Prostate gland (tissue), 2 donors: ENCODE results near the gene FAM110A. TPM values are rescaled to one million over a fixed set of nuclear protein-coding genes. Genes with fewer than 3 reads are reported as not detected.
"Not testable (repeated sequence)": the region's sequence is repeated elsewhere in the genome, so short reads cannot be mapped to it uniquely, and the experiment has no call there.

Experiments
- DNase-seq: peaks from one replicate; pipeline ENCODE4 v3.0.0-alpha.2; 2019; ENCODE audit warnings: low spot score
- H3K27ac ChIP-seq, 2 donors: fragments of 200-600 bp; sonication (generic); 2 replicates each; pipeline ENCODE4 v1.5.1; 2017 to 2019
- H3K27me3 ChIP-seq: fragments of 200-600 bp; sonication (generic); replicated peaks from 2 replicates; pipeline ENCODE4 v1.5.1; 2019; ENCODE audit not compliant: insufficient read depth
- H3K36me3 ChIP-seq, 2 donors: fragments of 200-600 bp; sonication (generic); 1 replicate in 1 of 2; 2 replicates in 1 of 2; pipeline versions ENCODE4 v1.5.1 to v1.8.1; 2017 to 2019
- H3K4me1 ChIP-seq: fragments of 200-600 bp; sonication (generic); replicated peaks from 2 replicates; pipeline ENCODE4 v1.5.1; 2019
- H3K4me3 ChIP-seq, 2 donors: fragments of 200-600 bp; sonication (generic); 2 replicates each; pipeline ENCODE4 v1.5.1; 2017 to 2019
- H3K9me3 ChIP-seq: fragments of 200-600 bp; sonication (generic); 2 replicates; pipeline ENCODE4 v1.5.1; 2017
- CTCF ChIP-seq, 4 experiments: fragments of 200-600 bp in 2 of 4; fragments of 450-650 bp in 2 of 4; sonication (generic) in 2 of 4; IDR thresholded peaks; 1 replicate in 3 of 4; 2 replicates in 1 of 4; pipeline ENCODE4 v1.5.1; 2016 to 2019; ENCODE audit warnings: antibody characterized with exemption in 4 of 4, mild to moderate bottlenecking in 2 of 4, moderate library complexity in 2 of 4
- POLR2A ChIP-seq: fragments of 450-650 bp; IDR thresholded peaks from one replicate; pipeline ENCODE4 v1.6.1; 2016; ENCODE audit warnings: antibody characterized with exemption, mild to moderate bottlenecking
- POLR2AphosphoS5 ChIP-seq: sonication (generic); formaldehyde crosslinking; IDR thresholded peaks from one replicate; pipeline ENCODE4 v1.6.1; 2017; ENCODE audit warnings: antibody characterized with exemption
- WGBS: methylation state at CpG from one replicate; pipeline ENCODE4 v1.1.5; 2018; 5-methylcytosine and 5-hydroxymethylcytosine counted together
- intact Hi-C: fragments of 100-400 bp; cut with DNase I; formaldehyde crosslinking; loops from one replicate; pipeline ENCODE4 v1.14.2; 2022
- total RNA-seq, 2 donors: library from RNA; depleted of rRNA; stranded (reverse); fragments of >200 nt; gene quantifications; one replicate each; pipeline ENCODE4 v1.1.0, GENCODE V29; 2016

FAM110A gene
- total RNA-seq, 2 donors from 2014 or later, result 15.5 to 33.0 TPM

- H3K36me3 ChIP-seq, result no peaks in the 10 kb centered on the region
- no peaks in the 10 kb centered on the region for H3K9me3 ChIP-seq
- peaks cover 17% of the 10 kb centered on the region for H3K4me1 ChIP-seq
- TF ChIP-seq CTCF (IDR thresholded peaks at IDR 0.05) (no peak), POLR2AphosphoS5 (no peak), POLR2A (no peak)
- H3K4me3 ChIP-seq, result no peak overlapping the region
- no peaks in the 10 kb centered on the region for H3K27me3 ChIP-seq
- intact Hi-C loops, result loop anchor here (10.0 kb wide), 1 partner anchor 191 kb away; the partner anchor contains the start of gene SRXN1
- no peak overlapping the region for H3K27ac ChIP-seq
- no peak for DNase-seq
- WGBS, result 79% methylated on average over 11 of the region's 11 CpGs
These were observed 12.7 kb downstream of the FAM110A start for GRCh38 chr20:845941-846893.

- Histone ChIP-seq H3K9me3 (no peaks in the 10 kb centered on the region), H3K27me3 (no peaks in the 10 kb centered on the region), H3K36me3 (no peaks in the 10 kb centered on the region), H3K4me3 (no peak overlapping the region), H3K4me1 (peaks cover 17% of the 10 kb centered on the region), H3K27ac (no peak overlapping the region)
- DNase-seq, result no peak
- TF ChIP-seq POLR2AphosphoS5 (no peak), POLR2A (no peak), CTCF (IDR thresholded peaks at IDR 0.05) (no peak)
- 74% methylated on average over 7 of the region's 7 CpGs for WGBS
- intact Hi-C loops, result loop anchor here (10.0 kb wide), 1 partner anchor 192 kb away; the partner anchor contains the start of gene SRXN1
These were observed 13.4 kb downstream of the FAM110A start for GRCh38 chr20:846894-847278.

- Histone ChIP-seq H3K36me3 (no peaks in the 10 kb centered on the region), H3K27me3 (no peaks in the 10 kb centered on the region), H3K27ac (no peak overlapping the region), H3K4me1 (peaks cover 17% of the 10 kb centered on the region), H3K4me3 (no peak overlapping the region), H3K9me3 (no peaks in the 10 kb centered on the region)
- intact Hi-C loops, result loop anchor here (10.0 kb wide), 1 partner anchor 193 kb away; the partner anchor contains the start of gene SRXN1
- WGBS, result 86% methylated on average over 5 of the region's 5 CpGs
- DNase-seq, result no peak
- no peak for TF ChIP-seq POLR2AphosphoS5
- no peak for TF ChIP-seq CTCF (IDR thresholded peaks at IDR 0.05)
- no peak for TF ChIP-seq POLR2A
These were observed 14.7 kb downstream of the FAM110A start for GRCh38 chr20:848193-848592.

- H3K4me3 ChIP-seq, H3K36me3 ChIP-seq, H3K27me3 ChIP-seq, H3K9me3 ChIP-seq, DNase-seq, H3K27ac ChIP-seq: not testable (repeated sequence)
- WGBS, result 95% methylated on average over 8 of the region's 8 CpGs
- intact Hi-C loops, result loop anchor here (10.0 kb wide), 1 partner anchor 194 kb away; the partner anchor contains the start of gene SRXN1
- peaks cover 16% of the 10 kb centered on the region for H3K4me1 ChIP-seq
These were observed 15.2 kb downstream of the FAM110A start for GRCh38 chr20:848731-849130.

GRCh38 chr20:853406-853996, 20.0 kb downstream of the FAM110A start:
- 92% methylated on average over 4 of the region's 4 CpGs for WGBS
- no peaks in the 10 kb centered on the region for H3K4me1 ChIP-seq
- no peaks in the 10 kb centered on the region for H3K9me3 ChIP-seq
- no peak for DNase-seq
- H3K4me3 ChIP-seq, result no peak overlapping the region
- H3K27ac ChIP-seq, result no peak overlapping the region
- H3K27me3 ChIP-seq, result no peaks in the 10 kb centered on the region
- intact Hi-C loops, result no loop called here
- TF ChIP-seq POLR2A (no peak), CTCF (IDR thresholded peaks at IDR 0.05) (no peak), POLR2AphosphoS5 (no peak)
- H3K36me3 ChIP-seq, result no peaks in the 10 kb centered on the region
